Tibial nerve (tissue), 4 donors: ENCODE measurements around the gene FBXO2. TPM values are rescaled to one million over a fixed set of nuclear protein-coding genes. Genes with fewer than 3 reads are reported as not detected.
"Not testable (repeated sequence)": the region's sequence is repeated elsewhere in the genome, so short reads cannot be mapped to it uniquely, and the experiment has no call there.

Experiments used
- DNase-seq, 2 donors: peaks; one replicate each; pipeline ENCODE4 v3.0.0-alpha.2; 2019; ENCODE audit warnings: low spot score in 2 of 2
- H3K27ac ChIP-seq, 4 donors: fragments of 200-600 bp; sonication (generic) in 3 of 4; one replicate each; pipeline ENCODE4 v1.5.1; 2017 to 2019; ENCODE audit warnings: mild to moderate bottlenecking in 1 of 4
- H3K27me3 ChIP-seq, 2 donors: fragments of 200-600 bp; sonication (generic) in 1 of 2; one replicate each; pipeline versions ENCODE4 v1.5.1 to v1.6.0; 2017 to 2019
- H3K36me3 ChIP-seq, 3 donors: fragments of 200-600 bp; sonication (generic); one replicate each; pipeline ENCODE4 v1.5.1; 2018 to 2019
- H3K4me1 ChIP-seq, 4 donors: fragments of 200-600 bp; sonication (generic) in 3 of 4; one replicate each; pipeline ENCODE4 v1.5.1; 2017 to 2019
- H3K4me3 ChIP-seq, 4 donors: fragments of 200-600 bp; sonication (generic) in 3 of 4; one replicate each; pipeline ENCODE4 v1.5.1; 2017 to 2019; ENCODE audit warnings: mild to moderate bottlenecking in 1 of 4, moderate library complexity in 1 of 4
- H3K9me3 ChIP-seq, 4 donors: fragments of 200-600 bp; sonication (generic) in 3 of 4; one replicate each; pipeline ENCODE4 v1.5.1; 2017 to 2019
- EP300 ChIP-seq, 2 donors: sonication (generic); formaldehyde crosslinking; IDR thresholded peaks; one replicate each; pipeline ENCODE4 v1.6.1; 2017; ENCODE audit warnings: antibody characterized with exemption in 2 of 2, mild to moderate bottlenecking in 1 of 2
- POLR2A ChIP-seq, 2 donors: fragments of 450-650 bp; IDR thresholded peaks; one replicate each; pipeline ENCODE4 v1.6.1; 2017; ENCODE audit warnings: antibody characterized with exemption in 2 of 2, mild to moderate bottlenecking in 2 of 2, moderate library complexity in 2 of 2
- WGBS, 2 donors: methylation state at CpG; one replicate each; pipeline ENCODE4 v1.1.5; 2018; 5-methylcytosine and 5-hydroxymethylcytosine counted together
- total RNA-seq, 4 donors: library from RNA; depleted of rRNA; stranded (reverse); fragments of >200 nt; gene quantifications; one replicate each; pipeline ENCODE4 v1.1.0, GENCODE V29; 2016
- TF ChIP-seq, protein P1 (sequence below), 5 experiments: fragments of 200-600 bp in 3 of 5; fragments of 450-650 bp in 2 of 5; sonication (generic) in 3 of 5; IDR thresholded peaks; one replicate each; pipeline ENCODE4 v1.5.1; 2016 to 2019; ENCODE audit warnings: antibody characterized with exemption in 5 of 5, mild to moderate bottlenecking in 3 of 5, moderate library complexity in 2 of 5

The FBXO2 gene
- total RNA-seq, 4 donors from 2014 or later: 7.5 to 21.0 (median 15.6) TPM

GRCh38 chr1:11610629-11611180, 43.5 kb downstream of the FBXO2 start:
- WGBS, 2 donors: 60 to 61% methylated on average over 6 of the region's 6 CpGs
- H3K36me3 ChIP-seq: no peaks in the 10 kb centered on the region
- H3K4me3 ChIP-seq: no peak overlapping the region
- H3K27ac ChIP-seq: no peak overlapping the region
- no peak for DNase-seq
- H3K27me3 ChIP-seq: no peaks in the 10 kb centered on the region
- no peak for TF ChIP-seq POLR2A (IDR thresholded peaks at IDR 0.05)
- TF ChIP-seq, protein P1, sequence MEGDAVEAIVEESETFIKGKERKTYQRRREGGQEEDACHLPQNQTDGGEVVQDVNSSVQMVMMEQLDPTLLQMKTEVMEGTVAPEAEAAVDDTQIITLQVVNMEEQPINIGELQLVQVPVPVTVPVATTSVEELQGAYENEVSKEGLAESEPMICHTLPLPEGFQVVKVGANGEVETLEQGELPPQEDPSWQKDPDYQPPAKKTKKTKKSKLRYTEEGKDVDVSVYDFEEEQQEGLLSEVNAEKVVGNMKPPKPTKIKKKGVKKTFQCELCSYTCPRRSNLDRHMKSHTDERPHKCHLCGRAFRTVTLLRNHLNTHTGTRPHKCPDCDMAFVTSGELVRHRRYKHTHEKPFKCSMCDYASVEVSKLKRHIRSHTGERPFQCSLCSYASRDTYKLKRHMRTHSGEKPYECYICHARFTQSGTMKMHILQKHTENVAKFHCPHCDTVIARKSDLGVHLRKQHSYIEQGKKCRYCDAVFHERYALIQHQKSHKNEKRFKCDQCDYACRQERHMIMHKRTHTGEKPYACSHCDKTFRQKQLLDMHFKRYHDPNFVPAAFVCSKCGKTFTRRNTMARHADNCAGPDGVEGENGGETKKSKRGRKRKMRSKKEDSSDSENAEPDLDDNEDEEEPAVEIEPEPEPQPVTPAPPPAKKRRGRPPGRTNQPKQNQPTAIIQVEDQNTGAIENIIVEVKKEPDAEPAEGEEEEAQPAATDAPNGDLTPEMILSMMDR (IDR thresholded peaks at IDR 0.05): no peak
- TF ChIP-seq EP300 (IDR thresholded peaks at IDR 0.05): no peak
- H3K4me1 ChIP-seq: no peaks in the 10 kb centered on the region
- peaks cover 0 to 10% (median 0%) of the 10 kb centered on the region in 4 donors for H3K9me3 ChIP-seq

GRCh38 chr1:11609378-11609777, 44.9 kb downstream of the FBXO2 start:
- not testable (repeated sequence) for H3K4me3 ChIP-seq, H3K4me1 ChIP-seq, H3K36me3 ChIP-seq, H3K27me3 ChIP-seq, H3K27ac ChIP-seq, DNase-seq, H3K9me3 ChIP-seq
- 51 to 67% methylated on average over 12 to 13 of the region's 13 CpGs for whole genome bisulfite sequencing, 2 donors

DNA sequence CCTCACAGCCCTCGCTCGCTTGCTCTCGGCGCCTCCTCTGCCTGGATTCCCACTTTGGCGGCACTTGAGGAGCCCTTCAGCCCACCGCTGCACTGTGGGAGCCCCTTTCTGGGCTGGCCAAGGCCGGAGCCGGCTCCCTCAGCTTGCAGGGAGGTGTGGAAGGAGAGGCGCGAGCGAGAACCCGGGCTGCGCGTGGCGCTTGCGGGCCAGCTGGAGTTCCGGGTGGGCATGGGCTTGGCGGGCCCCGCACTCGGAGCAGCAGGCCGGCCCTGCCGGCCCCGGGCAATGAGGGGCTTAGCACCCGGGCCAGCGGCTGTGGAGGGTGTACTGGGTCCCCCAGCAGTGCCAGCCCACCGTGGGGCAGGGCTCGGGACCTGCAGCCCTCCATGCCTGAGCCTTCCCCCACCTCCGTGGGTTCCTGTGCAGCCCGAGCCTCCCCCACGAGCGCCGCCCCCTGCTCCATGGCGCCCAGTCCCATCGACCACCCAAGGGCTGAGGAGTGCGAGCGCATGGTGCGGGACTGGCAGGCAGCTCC, 45.6 kb downstream of the FBXO2 start:
- H3K36me3 ChIP-seq, H3K27me3 ChIP-seq, H3K4me3 ChIP-seq, H3K9me3 ChIP-seq, DNase-seq, H3K4me1 ChIP-seq, H3K27ac ChIP-seq: not testable (repeated sequence)
- 95 to 97% methylated on average over 26 to 37 of the region's 37 CpGs for WGBS, 2 donors

DNA sequence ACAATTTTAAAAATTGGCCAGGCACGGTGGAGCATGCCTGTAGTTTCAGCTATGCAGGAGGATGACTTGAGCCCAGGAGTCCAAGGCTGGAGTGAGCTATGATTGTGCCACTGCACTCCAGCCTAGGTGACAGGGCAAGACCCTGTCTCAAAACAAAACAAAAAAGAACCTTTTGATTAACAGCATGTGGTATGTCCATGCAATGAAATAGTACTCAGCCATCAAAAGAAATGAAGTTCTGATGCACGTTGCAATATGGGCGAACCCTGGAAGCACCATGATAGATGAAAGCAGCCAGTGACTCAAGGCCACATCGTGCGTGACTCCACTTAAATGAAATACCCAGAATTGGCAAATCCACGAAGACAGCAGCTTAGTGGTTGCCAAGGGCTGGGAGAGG, 47.5 kb downstream of the FBXO2 start:
- WGBS, 2 donors: 88 to 92% methylated on average over 6 of the region's 6 CpGs
- H3K27ac ChIP-seq: no peak overlapping the region
- no peaks in the 10 kb centered on the region for H3K4me1 ChIP-seq
- no peaks in the 10 kb centered on the region for H3K36me3 ChIP-seq
- TF ChIP-seq, protein P1 (IDR thresholded peaks at IDR 0.05): no peak
- TF ChIP-seq EP300 (IDR thresholded peaks at IDR 0.05): no peak
- no peak for TF ChIP-seq POLR2A (IDR thresholded peaks at IDR 0.05)
- no peak overlapping the region for H3K4me3 ChIP-seq
- H3K27me3 ChIP-seq: peaks cover 0 to 2% of the 10 kb centered on the region in 2 donors
- DNase-seq: no peak
- peaks cover 0 to 10% (median 0%) of the 10 kb centered on the region in 4 donors for H3K9me3 ChIP-seq

DNA sequence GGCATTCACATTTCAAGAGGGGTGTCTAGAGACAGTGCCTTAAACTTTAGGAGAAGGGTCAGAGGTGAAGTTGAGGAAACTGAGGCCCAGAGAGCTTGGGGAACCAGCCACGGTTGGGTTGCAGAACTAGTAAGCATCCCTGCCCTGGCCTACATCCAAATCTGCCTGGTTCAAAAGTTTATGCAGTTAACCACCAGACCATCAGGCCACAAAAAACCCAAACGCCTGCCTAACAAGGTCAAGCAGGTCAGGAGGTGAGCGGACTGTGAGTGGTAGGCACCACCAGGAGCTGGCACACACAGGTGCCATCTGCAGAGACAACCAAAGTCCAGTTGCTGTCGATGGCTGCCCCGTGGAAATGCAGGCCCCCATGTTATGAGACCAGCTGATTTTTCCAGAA, 51.2 kb downstream of the FBXO2 start:
- Histone ChIP-seq H3K4me3 (no peak overlapping the region), H3K27me3 (peaks cover 0 to 11% of the 10 kb centered on the region in 2 donors), H3K27ac (no peak overlapping the region), H3K9me3 (peaks cover 0 to 10% (median 0%) of the 10 kb centered on the region in 4 donors), H3K4me1 (no peaks in the 10 kb centered on the region), H3K36me3 (no peaks in the 10 kb centered on the region)
- no peak for DNase-seq
- 60 to 67% methylated on average over 5 of the region's 5 CpGs for WGBS, 2 donors
- no peak for TF ChIP-seq EP300 (IDR thresholded peaks at IDR 0.05)
- no peak for TF ChIP-seq POLR2A (IDR thresholded peaks at IDR 0.05)
- TF ChIP-seq, protein P1 (IDR thresholded peaks at IDR 0.05): no peak

DNA sequence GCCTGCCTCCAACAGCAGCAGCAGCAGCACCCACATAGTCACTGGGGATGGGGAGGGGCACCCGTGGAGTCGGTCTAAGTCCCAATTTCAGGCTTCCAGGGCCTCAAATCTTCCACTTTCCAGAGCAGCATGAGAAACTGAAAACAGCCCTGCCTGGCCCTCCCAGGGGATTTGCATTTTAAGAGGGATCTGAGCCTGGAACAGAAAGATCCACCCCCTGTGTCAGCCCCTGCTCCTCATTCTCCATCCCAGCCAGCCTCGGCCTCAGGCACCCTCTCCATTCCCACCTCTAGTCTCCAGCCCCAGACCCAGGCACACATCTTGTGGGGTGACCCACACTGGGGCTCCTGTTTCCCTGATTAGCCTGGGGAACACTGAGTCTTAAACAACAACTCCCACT, 51.8 kb downstream of the FBXO2 start:
- H3K36me3 ChIP-seq: no peaks in the 10 kb centered on the region
- no peak for DNase-seq
- peaks cover 0 to 10% (median 0%) of the 10 kb centered on the region in 4 donors for H3K9me3 ChIP-seq
- peaks cover 0 to 11% of the 10 kb centered on the region in 2 donors for H3K27me3 ChIP-seq
- TF ChIP-seq POLR2A (IDR thresholded peaks at IDR 0.05): no peak
- no peak for TF ChIP-seq EP300 (IDR thresholded peaks at IDR 0.05)
- TF ChIP-seq, protein P1 (IDR thresholded peaks at IDR 0.05): no peak
- 42 to 50% methylated on average over 3 of the region's 3 CpGs for WGBS, 2 donors
- no peak overlapping the region for H3K4me3 ChIP-seq
- H3K4me1 ChIP-seq: no peaks in the 10 kb centered on the region
- H3K27ac ChIP-seq: no peak overlapping the region
